NCI-H146 treated with DMSO at 0.1 percent for 48 hours (cell line): Measurements from ENCODE around the gene SH3RF2.
"Not testable (repeated sequence)": the region's sequence is repeated elsewhere in the genome, so short reads cannot be mapped to it uniquely, and the experiment has no call there.

Source experiments
- DNase-seq: peaks from one replicate; lab custom pipeline; 2025; ENCODE audit not compliant: unreplicated experiment; lab: John Stamatoyannopoulos, UW

SH3RF2 gene

DNA sequence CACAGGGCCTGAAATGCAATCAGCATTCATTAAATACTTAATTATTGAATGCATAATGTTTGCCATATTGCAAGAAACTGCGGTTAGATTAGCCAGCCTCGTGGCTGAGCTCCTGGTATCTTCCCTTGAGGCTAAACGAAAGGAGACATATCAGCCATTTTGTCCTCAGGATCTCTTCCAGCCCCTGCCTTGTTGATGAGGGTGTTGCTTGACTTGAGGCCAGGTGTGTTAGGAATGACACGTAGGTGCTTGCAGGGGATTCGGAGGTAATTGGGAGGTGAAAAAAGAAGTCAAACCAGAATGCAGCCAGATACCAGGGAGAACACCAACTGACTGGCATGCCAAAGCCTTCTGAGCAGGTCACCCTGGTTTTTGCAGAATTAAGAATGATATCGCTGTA lies 12.5 kb downstream of the SH3RF2 start:
- no peak for DNase-seq

DNA sequence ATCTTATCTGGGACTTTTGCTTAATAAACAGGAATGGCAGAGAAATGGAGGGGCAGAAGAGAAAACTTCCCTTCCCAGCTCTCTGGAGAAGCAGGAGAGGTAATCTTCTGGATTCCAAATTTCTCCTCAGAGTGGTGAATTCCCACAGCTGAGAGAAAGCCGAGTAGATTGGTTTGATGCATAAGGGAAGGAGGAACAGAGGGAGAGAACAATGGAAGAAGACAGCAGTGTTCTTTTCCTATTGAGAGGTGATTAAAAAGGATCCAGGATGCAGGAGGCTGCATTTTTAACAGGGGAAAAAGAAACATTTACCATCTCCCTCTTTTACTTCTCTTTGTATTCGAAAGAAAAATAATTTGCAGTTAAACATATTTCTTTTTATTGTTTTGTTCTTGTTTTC lies 13.1 kb downstream of the SH3RF2 start:
- DNase-seq: no peak

- no peak for DNase-seq
Observed at GRCh38 chr5:145951071-145951470, 14.7 kb downstream of the SH3RF2 start.

DNA sequence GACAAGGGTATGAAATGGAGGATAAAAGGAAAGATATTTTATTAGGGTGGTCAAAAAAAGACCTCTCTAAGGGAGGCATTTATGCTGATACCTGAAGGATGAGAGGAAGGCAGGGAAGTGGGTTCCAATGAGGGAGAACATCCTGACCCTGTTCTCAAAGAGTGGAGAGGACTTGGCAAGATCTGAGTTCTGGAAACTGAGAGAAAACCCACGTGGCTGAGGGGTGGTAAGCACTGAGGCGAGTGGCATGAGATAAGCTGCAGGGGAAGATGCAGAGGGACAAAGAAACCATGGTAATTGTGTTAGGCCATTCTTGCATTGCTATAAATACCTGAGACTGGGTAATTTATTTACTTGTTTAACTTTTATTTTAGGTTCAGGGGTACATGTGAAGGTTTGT lies 16.8 kb downstream of the SH3RF2 start:
- DNase-seq: no peak

DNA sequence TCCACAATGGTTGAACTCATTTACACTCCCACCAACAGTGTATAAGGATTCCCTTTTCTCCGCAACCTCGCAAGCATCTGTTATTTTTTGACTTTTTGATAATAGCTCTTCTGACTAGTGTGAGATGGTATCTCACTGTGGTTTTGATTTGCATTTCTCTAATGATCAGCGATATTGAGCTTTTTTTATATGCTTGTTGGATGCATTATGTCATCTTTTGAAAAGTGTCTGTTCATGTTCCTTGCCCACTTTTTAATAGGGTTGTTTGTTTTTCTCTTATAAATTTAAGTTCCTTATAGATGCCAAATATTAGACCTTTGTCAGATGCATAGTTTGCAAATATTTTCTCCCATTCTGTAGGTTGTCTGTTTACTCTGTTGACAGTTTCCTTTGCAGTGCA lies 17.8 kb downstream of the SH3RF2 start:
- DNase-seq: not testable (repeated sequence)

DNA sequence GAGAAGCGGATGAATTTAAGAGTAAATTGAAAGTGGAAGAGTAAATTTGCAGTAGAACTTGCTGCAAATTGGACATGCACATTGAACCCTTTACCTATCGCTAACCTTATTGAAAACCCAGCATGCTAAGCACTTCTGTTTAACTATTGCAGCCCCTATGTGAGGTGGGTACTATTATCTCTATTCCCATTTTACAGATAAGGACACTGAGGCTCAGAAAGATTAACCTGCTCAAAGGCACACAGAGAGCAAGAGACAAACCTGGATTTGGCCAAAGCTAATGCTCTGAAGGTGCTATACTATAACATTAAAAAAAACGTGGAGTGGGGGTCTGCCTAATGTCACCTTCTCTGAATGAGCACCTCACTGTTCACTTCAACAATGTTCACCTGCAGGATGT lies 21.0 kb downstream of the SH3RF2 start:
- no peak for DNase-seq

GRCh38 chr5:145958436-145958835 lies 22.1 kb downstream of the SH3RF2 start:
- DNase-seq: no peak

GRCh38 chr5:145960166-145960565 lies 23.8 kb downstream of the SH3RF2 start:
- DNase-seq: no peak

DNA sequence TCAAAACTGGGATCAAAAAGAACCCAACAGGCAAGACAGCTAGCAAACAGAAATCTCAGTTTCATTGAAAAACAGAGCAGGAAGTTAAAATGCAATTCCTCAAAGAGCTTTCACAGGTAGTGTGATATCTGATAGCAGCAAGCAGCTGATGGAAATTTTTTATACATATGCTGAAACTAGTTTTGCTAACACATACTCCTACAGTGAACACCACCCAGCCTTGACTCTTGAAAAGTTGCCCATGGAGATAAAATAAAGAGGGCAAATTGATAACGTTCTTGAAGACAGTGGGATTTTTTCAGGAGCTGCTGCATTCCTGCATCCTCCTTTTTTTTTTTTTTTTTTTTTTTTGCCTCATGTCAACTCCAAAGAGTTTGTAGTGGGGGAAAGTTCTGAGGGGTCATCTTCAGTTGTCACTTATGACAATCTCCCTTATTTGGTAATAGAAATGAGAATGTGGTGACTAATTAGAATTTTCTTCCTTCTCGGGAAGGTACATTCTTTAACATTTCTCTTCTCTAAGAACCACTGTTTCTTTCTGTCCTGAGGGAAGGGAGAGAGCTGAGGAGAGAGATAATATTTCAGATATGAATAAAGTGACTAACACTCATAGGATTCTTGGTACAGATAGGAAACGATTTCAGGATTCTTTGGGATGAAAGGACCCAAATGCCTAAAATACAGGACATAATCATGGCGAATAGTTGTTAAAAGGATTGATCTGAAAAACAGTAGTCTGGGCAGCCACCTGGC lies 24.6 kb downstream of the SH3RF2 start:
- no peak for DNase-seq

- no peak for DNase-seq
Observed at GRCh38 chr5:145962001-145962400, 25.6 kb downstream of the SH3RF2 start.

DNA sequence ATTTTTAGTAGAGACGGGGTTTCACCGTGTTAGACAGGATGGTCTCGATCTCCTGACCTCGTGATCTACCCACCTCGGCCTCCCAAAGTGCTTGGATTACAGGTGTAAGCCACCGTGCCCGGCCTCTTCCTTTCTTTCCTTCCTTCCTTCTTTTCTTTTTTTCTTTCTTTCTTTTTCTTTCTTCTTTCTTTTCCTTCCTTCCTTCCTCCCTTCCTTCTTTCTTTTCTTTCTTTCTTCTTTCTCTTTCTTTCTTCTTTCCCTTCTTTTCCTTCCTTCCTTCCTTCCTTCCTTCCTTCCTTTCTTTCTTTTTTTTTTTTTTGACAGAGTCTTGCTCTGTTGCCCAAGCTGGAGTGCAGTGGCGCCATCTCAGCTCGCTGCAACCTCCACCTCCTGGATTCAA lies 27.6 kb downstream of the SH3RF2 start:
- not testable (repeated sequence) for DNase-seq

DNA sequence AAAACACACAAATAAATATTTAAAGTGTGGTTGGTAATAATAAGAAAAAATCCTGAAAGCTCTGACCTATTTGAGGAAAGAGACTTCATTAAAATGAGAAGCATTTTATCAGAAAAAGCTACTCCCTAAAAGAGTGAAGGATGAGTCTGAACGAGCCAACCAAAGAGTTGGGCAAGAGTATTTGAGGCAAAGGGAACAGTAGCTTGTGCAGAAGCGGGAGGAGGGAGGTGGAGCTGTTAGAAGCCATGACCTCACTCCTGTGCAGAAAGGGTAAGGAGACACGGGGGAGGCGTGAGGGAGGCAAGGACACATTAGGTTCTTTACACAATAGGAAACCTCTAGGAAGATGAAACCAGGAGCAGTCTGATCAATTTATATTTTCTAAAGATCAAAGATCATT lies 29.4 kb downstream of the SH3RF2 start:
- DNase-seq: no peak

GRCh38 chr5:145967296-145967695 lies 30.9 kb downstream of the SH3RF2 start:
- no peak for DNase-seq

GRCh38 chr5:145968970-145969713 lies 32.8 kb downstream of the SH3RF2 start:
- DNase-seq: no peak

- DNase-seq: no peak
Observed at GRCh38 chr5:145969714-145970092, 33.3 kb downstream of the SH3RF2 start.

DNA sequence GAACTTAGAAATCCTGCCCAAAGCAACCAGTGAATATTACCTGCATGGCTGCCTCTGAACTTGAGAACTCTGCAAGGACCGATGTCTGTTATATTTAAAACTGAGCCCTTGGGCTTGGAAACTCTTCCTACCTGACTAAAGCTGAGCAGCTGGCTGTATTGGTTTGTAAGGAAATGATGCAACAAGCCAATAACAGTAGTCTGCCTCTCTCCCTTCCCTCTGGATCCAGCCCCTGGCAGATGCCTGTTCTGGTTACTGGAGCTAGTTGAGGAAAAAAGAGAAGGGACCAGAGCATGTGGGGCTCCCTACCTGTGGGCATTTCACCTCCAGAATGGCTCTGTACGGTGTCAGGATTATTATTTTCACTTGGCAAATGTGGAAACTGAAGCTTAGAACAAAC lies 34.7 kb downstream of the SH3RF2 start:
- DNase-seq: no peak

DNA sequence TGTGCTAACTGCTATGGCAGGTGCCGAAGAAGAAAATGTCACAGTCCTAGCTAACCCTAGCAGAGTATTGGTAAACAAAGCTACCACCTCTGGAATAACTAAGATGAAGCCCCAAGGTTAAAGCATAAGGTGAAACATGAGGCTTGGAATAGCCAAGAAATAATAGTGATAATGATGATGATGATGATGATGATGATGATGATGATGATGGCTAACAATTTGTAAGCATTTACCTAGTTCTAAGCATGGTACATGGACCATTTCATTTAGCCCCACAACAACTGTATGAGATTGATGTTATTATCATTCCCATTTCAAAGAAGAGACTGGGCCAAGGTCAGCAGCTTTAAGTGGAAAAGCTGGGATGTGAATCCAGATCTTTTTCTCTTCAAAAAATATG lies 35.3 kb downstream of the SH3RF2 start:
- no peak for DNase-seq

DNA sequence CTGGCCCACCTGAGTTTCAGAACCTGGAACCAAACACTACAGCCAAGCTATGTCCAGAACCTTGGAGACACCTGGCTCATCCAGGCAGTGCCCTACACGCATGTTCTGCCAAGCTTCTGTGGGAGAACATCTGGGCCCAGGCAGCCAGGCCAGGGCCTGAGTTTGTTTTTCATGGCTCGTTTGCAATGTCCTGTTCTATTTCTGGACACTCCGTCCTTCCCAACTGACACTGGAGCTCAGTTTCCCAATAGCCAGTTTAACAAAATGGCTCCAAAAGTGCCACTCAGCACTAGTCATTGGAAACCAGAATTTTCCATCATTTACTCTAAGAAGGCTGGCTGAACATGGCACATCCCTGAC lies 38.6 kb downstream of the SH3RF2 start:
- no peak for DNase-seq

DNA sequence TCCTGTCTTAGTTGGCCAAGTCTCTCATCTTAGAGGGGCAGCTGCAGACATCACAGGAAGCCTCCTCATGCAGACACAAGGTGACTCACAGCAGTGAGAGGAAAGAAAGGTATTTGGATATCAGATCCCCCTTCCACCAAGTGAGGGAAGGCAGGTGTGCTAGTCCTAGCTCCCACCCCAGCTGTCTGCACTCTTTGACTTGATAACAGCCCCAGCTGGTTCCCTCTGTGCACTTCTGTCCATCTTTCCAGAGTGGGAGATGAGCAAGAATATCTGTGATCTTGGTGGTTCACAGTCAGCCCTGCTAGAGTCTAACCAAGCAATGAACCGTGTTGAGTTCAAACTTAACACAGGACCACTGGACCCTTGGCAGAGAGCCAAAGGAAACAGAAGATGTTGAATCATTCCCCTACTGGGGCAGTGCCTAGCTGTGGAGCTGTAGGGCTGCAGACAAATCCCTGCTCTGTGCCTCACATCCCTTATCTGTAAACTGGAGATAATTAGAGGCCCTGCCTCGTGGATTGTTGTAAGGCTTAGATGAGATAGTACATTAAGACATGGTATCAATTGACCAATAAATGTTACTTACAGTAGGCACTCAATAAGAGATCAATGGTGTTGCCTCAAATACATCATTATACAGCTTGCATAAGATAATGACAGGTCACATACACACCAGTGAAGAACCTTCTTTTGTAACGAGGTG lies 39.1 kb downstream of the SH3RF2 start:
- DNase-seq: no peak

DNA sequence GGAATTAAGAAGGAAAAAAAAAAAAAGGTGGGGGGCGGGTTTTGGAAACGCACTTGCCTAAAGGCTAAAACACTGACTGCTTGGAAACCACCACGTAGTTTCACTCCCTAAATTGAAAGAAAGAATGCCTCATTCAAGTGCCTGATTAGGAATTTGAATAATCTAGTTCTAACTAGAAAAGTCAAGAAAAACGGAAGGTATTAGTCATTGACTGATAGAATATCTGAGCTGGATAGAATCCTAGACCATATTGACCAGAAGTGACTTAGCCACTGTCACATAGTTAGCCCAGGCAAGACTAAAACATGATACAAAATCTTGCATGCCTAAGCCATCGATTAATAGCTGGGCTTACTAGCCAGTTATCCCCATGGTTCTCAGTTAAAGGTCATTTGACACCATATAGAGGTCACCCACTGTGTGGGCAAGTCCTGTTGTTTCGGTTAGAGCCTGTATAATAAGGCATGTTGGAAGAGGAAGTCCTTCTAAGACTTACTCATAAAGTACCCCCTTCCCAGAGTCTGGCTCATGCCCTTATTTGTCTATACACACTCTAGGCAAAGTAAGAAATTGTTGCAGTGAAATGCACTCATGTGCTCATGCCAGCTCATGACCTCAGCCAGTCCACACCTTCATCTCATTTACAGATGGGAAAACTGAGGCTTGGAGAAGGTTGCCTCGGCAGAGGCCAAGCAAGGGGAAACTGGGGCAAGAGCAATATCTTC lies 40.2 kb downstream of the SH3RF2 start:
- no peak for DNase-seq

DNA sequence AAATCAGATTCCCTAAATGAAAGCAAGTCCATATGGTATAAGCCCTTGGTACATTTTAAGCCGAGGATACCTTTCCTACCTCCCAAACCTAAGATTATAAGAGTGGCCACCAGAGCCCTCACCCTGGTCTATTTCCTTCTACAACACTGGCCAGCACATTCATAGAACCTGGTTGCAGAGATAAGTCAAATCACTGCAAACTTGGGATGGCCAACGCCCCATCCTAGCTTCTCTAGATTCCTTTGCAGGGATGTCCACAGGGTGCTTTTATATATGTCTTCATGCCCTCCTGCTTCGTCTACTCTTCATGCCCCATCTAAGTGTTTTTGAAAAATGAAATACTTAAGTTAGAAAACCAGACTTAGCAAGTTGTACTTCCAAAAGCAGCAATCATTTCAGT lies 41.8 kb downstream of the SH3RF2 start:
- DNase-seq: no peak

GRCh38 chr5:145978708-145979107 lies 42.3 kb downstream of the SH3RF2 start:
- no peak for DNase-seq
